ENCODE data around the gene NUPR1.

The NUPR1 gene

GRCh38 chr16:28505489-28506137 is 33.2 kb downstream of the NUPR1 start:
- TF ChIP-seq REST (IDR thresholded peaks at IDR 0.05; ENCODE audit: insufficient replicate concordance, low read depth), result no peak
- TF ChIP-seq SPI1 (IDR thresholded peaks at IDR 0.05; ENCODE audit: borderline replicate concordance, low read depth), result no peak
- H3K4me3 ChIP-seq (replicated peaks; ENCODE audit: insufficient read depth, low read length), result no peak overlapping the region
- no peak for DNase-seq (ENCODE audit: low read depth in 1 of 2, low spot score in 1 of 2)

GRCh38 chr16:28504707-28505404 is 33.9 kb downstream of the NUPR1 start:
- H3K27ac ChIP-seq (replicated peaks), result no peak overlapping the region
- TF ChIP-seq POLR2AphosphoS5 (IDR thresholded peaks at IDR 0.05; ENCODE audit: low read depth), result no peak
- TF ChIP-seq CTCF (IDR thresholded peaks at IDR 0.05; ENCODE audit: insufficient read depth, low read length), result no peak
- TF ChIP-seq REST (IDR thresholded peaks at IDR 0.05; ENCODE audit: insufficient replicate concordance, low read depth), result no peak
- no peak for TF ChIP-seq SPI1 (IDR thresholded peaks at IDR 0.05; ENCODE audit: borderline replicate concordance, low read depth)
- no peak for TF ChIP-seq GABPA (IDR thresholded peaks at IDR 0.05; ENCODE audit: low read depth)
- no peak for DNase-seq (ENCODE audit: low read depth in 1 of 2, low spot score in 1 of 2)

More at GRCh38 chr16:28505489-28506137, 33.2 kb downstream of the NUPR1 start:
- Histone ChIP-seq H3K27me3 (ENCODE audit: insufficient read depth, poor library complexity, severe bottlenecking) (no peaks in the 10 kb centered on the region), H3K27ac (replicated peaks) (no peak overlapping the region)

DNA sequence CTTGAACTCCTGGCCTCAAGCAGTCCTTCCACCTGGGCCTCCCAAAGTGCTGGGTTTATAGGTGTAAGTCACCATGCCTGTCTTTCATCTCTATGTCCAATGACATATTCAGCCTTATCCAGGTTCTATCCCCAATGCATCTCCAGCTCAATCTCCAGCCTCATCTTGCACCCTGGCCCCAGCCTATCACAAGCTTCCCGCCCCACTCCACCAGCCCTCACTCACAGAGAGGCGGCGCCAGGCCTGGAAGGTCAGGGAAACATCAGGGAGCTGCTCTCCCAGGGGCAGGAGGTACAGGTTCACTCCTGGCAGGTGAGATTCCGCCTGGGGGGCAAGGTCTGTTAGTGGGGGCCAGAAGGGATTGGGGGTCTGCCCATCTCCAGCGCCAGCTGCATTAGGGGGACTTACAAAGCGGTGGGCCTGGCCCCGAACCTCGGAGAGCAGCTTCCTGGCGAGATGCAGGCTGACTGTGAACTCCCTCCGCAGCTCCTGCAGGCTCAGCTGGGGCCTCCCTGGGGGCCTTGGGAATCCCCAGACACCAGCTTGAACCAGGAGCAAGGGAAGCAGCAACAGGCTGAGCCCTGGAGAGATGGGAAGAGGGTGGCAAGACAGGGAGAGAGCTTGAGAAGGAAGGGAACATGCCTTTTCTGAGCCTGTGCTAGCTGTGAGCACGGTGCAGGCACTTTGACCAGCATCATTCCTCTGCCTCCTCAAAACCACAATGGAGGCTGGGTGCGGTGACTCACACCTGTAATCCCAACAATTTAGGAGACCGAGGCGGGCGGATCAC is 35.1 kb downstream of the NUPR1 start:
- H3K27ac ChIP-seq (replicated peaks), result no peak overlapping the region
- no peak for TF ChIP-seq GABPA (IDR thresholded peaks at IDR 0.05; ENCODE audit: low read depth)
- no peak overlapping the region for H3K4me3 ChIP-seq (replicated peaks; ENCODE audit: insufficient read depth, low read length)
- DNase-seq (ENCODE audit: low read depth in 1 of 2, low spot score in 1 of 2), result no peak
- no peaks in the 10 kb centered on the region for H3K27me3 ChIP-seq (ENCODE audit: insufficient read depth, poor library complexity, severe bottlenecking)

More at GRCh38 chr16:28504707-28505404, 33.9 kb downstream of the NUPR1 start:
- no peak overlapping the region for H3K4me3 ChIP-seq (replicated peaks; ENCODE audit: insufficient read depth, low read length)
- H3K27me3 ChIP-seq (ENCODE audit: insufficient read depth, poor library complexity, severe bottlenecking), result no peaks in the 10 kb centered on the region

GRCh38 chr16:28502290-28502689 is 36.5 kb downstream of the NUPR1 start:
- DNase-seq (ENCODE audit: low read depth in 1 of 2, low spot score in 1 of 2), result no peak
- Histone ChIP-seq H3K4me3 (replicated peaks; ENCODE audit: insufficient read depth, low read length) (no peak overlapping the region), H3K27ac (replicated peaks) (no peak overlapping the region), H3K27me3 (ENCODE audit: insufficient read depth, poor library complexity, severe bottlenecking) (no peaks in the 10 kb centered on the region)
- TF ChIP-seq REST (IDR thresholded peaks at IDR 0.05; ENCODE audit: insufficient replicate concordance, low read depth), result no peak
- no peak for TF ChIP-seq CTCF (IDR thresholded peaks at IDR 0.05; ENCODE audit: insufficient read depth, low read length)
- TF ChIP-seq GABPA (IDR thresholded peaks at IDR 0.05; ENCODE audit: low read depth), result no peak
- no peak for TF ChIP-seq POLR2AphosphoS5 (IDR thresholded peaks at IDR 0.05; ENCODE audit: low read depth)
- TF ChIP-seq SPI1 (IDR thresholded peaks at IDR 0.05; ENCODE audit: borderline replicate concordance, low read depth), result no peak

All from HL-60 (cell line).